NCI-H2196 treated with DMSO at 0.1 percent for 48 hours (cell line): Measurements from ENCODE around the gene MEI4.
"Not testable (repeated sequence)": the region's sequence is repeated elsewhere in the genome, so short reads cannot be mapped to it uniquely, and the experiment has no call there.

Source experiments
- DNase-seq: peaks from one replicate; lab custom pipeline; 2025; ENCODE audit not compliant: unreplicated experiment; lab: John Stamatoyannopoulos, UW

The MEI4 gene

DNA sequence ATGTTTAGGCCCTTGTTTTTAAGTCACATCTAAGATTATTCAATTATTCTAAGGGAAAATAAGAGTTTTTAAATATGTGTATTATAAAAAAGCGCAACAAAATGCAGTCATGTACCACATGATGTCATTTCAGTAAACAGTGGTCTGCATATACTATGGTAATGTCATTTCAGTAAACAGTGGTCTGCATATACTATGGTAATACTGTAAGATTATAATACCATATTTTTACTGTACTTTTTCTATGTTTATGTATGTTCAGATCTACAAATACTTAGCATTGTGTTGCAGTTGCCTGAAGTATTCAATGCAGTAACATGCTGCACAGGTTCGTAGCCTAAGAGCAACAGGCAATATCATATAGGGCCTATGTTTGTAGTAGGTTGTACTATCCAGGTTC lies 21.4 kb downstream of the MEI4 start:
- no peak for DNase-seq

DNA sequence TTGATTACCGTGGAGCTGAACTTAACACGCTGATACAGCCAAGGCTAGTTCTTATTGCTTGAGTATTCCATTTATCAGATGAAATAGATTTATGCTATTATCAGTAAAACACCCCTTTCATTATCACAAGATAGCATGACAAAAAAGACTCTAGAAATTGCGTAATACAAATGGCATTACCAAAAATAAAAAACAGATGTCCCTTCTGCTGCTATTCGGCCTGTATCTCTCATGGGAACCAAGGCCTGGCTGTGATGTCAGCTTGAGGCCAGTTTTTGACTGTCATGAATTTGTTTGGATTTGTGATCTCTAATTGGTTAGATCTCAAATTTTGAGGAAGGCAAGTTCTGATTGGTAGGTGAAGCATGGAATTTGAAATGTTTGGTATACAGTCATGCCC lies 25.2 kb downstream of the MEI4 start:
- DNase-seq, result no peak

DNA sequence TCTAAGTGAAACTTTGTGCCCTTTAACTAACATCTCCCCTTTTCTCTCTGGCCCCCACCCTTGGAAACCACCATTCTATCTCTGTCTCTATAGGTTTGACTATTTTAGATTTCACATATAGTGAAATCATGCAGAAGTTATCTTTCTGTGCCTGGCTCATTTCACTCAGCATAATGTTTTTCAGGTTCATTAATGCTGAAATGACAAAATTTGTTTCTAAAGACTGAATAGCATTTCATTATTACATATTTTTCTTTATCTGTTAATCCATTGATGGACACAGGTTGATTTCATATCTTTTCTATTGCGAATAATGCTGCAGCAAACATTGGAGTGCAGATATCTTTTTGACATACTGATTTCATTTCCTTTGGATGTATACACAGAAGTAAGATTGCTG lies 30.7 kb downstream of the MEI4 start:
- no peak for DNase-seq

DNA sequence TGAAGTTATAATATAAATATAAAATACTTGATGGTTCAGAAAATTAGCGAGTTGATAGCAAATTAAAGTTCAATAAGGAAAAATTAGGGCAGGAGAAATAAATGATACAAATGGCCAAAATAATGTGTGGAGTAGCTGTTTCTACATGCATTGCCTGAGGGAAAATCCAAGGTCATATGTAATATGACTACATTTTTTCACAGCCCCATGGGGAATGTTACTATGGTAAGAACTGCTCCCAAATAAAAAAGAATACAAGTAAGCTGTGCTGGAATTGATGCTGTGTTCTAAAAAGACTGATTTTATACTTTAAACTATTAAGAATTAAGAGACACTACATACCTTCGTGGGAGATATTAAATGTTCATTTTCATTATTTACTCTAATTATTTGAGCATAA lies 34.1 kb downstream of the MEI4 start:
- DNase-seq, result no peak

DNA sequence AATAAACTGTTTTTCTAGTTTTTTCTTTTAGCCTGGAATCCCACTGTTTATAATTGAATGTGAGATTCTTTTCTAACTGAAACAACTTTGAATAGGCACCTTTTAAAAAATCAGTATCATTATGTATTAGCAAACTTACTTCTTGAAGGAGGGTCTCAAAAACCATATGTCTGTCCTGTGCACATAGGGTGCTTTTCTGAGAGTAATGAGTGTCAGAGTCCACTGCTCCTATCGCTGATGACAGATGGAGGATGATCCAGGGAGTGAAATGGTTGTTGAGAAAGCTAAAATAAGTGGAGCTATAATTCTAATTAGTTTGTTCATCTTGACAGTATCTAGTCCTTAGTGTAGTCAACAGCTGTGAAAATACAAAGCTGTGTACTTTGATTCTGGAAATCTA lies 35.8 kb downstream of the MEI4 start:
- DNase-seq, result no peak

DNA sequence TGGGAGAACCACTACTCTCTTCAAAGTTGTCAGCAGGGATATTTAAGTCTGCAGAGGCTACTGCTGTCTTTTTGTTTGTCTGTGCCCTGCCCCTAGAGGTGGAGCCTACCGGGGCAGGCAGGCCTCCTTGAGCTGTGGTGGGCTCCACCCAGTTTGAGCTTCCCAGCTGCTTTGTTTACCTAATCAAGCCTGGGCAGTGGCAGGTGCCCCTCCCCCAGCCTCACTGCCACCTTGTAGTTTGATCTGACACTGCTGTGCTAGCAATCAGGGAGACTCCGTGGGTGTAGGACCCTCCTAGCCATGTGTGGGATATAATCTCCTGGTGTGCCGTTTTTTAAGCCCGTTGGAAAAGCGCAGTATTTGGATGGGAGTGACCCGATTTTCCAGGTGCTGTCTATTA lies 47.3 kb downstream of the MEI4 start:
- not testable (repeated sequence) for DNase-seq

DNA sequence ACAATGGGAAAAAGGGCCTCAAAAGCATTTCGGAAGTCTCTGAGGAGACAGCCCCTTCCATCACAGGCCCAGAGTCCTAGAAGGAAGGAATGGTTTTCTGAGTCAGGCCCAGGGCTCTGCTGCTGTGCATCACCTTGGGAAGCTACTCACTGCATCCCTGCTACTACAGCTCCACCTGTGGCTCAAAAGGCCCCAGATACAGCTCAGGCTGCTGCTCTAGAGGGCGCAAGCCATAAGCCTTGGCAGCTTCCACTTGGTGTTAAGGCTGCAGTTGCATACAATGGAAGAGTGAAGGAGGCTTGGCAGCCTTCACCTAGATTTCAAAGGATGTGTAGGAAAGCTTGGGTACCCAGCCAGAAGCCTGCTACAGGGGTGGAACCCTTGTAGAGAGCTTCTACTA lies 54.8 kb downstream of the MEI4 start:
- DNase-seq, result no peak

DNA sequence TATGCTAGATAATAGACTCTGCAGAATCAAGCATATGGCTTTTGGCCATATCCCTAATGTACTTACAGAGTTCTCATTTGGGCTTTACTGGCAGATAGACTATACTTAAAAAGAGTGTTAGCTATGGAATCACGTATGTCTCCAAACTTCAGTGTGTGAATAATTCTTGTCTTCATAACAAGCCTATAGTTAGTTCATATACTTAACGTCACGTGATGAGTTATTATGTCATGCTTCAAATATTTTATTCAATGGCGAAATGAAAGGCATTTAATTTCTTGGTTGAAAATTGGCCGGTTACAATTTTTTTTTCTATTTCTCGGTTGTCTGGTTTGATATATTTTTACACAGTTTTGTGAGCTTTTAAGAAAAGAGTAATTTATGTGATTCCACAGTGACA lies 62.7 kb downstream of the MEI4 start:
- DNase-seq, result no peak

DNA sequence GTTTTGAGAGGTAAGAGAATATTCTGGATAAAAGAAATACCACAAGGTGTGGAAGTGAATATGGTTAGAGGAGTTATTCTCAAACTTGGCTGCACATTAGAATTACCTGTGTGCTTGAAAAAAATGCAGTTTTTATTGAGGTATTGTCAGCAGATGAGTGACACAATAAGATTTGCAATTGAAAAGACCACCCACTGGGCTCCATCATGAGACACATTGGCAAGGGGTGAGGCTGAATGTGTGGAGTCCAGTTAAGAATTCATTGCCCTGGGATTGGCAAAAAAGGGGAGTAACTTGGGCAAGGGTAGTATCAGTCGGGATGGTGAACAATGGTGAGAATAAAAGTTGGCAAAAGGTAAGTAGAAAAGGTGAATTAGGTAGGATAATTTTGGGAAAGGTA lies 63.5 kb downstream of the MEI4 start:
- no peak for DNase-seq

DNA sequence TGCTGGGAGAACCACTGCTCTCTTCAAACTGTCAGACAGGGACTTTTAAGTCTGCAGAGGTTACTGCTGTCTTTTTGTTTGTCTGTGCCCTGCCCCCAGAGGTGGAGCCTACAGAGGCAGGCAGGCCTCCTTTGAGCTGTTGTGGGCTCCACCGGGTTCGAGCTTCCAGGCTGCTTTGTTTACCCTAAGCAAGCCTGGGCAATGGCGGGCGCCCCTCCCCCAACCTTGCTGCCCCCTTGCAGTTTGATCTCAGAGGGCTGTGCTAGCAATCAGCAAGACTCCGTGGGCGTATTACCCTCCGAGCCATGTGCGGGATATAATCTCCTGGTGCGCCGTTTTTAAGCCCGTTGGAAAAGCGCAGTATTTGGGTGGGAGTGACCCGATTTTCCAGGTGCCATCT lies 83.2 kb downstream of the MEI4 start:
- DNase-seq, result not testable (repeated sequence)

DNA sequence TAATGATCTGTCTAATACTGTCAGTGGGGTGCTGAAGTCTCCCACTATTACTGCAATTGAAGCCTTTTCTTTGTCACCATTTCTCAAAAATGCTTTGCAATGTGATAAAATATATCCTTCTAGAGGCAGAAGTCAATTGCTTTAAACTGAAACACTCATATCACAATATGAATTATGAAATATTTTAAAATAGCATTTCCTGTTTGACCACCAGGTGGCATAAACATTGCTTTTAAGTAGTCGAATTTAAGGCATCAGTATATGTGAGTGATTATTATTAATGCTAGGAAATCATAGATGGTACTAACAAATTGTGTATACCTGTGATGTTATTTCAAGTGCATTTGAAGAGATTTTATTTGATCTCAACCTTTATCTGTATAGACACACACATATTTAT lies 87.5 kb downstream of the MEI4 start:
- DNase-seq, result no peak

DNA sequence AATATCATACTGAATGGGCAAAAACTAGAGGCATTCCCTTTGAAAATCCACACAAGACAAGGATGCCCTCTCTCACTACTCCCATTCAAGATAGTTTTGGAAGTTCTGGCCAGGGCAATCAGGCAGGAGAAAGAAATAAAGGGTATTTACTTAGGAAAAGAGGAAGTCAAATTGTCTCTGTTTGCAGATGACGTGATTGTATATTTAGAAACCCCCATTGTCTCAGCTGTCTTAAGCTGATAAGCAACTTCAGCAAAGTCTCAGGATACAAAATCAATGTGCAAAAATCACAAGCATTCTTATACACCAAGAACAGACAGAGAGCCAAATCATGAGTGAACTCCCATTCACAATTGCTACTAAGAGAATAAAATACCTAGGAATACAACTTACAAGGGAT lies 99.3 kb downstream of the MEI4 start:
- DNase-seq, result not testable (repeated sequence)

DNA sequence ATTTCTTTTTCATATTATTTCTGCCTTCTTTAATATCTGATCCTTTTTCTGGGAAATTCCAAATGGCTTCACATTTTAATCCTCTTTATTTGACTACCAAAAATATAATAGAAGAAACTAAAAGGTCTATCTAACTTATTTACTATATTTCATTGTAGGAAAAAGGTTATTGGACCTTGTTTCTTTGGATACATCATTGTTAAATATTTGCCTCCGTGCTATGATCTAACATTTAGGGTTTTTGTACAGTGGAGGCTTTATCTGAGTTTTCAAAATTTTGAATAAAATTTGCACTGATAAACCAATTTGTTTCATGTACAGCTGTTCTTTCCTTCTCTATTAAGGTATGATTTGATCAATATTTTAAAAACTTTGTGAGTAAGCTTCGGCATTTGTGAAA lies 109.5 kb downstream of the MEI4 start:
- no peak for DNase-seq

DNA sequence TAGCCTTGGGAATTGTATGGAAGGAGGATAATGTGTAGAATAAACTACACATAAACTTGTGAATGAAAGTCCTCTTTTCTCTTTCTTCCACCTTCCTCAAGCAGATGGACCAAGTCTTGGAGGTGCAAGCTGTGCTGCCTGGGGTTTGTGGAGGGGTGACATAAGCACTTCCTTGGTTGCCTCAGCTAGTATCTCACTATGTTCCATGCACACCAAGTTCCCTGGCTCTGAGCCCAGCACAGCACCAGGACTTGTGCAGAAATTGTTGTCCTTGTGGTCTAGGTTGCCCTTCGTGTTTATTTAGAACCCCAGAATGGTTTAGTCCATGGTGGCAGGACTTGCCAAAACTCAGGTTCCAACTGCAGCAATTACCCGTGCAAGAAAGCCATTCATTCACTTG lies 110.3 kb downstream of the MEI4 start:
- no peak for DNase-seq

DNA sequence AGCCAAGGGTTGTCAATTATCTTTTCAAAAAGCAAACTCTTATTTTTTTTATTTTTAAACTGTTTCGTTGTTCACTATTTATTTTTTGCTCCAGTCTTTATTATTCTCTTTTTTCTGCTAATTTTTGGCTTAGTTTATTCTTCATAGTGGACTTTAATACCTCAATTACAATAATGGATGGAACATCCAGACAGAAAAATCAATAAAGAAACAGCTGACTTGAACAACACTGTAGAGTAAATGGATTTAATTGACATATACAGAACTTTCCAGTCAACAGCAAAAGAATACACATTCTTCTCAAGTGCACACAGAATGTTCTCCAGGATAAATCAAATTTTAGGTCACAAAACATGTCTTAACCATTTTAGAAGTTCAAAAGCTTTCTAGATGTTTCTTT lies 111.5 kb downstream of the MEI4 start:
- no peak for DNase-seq

DNA sequence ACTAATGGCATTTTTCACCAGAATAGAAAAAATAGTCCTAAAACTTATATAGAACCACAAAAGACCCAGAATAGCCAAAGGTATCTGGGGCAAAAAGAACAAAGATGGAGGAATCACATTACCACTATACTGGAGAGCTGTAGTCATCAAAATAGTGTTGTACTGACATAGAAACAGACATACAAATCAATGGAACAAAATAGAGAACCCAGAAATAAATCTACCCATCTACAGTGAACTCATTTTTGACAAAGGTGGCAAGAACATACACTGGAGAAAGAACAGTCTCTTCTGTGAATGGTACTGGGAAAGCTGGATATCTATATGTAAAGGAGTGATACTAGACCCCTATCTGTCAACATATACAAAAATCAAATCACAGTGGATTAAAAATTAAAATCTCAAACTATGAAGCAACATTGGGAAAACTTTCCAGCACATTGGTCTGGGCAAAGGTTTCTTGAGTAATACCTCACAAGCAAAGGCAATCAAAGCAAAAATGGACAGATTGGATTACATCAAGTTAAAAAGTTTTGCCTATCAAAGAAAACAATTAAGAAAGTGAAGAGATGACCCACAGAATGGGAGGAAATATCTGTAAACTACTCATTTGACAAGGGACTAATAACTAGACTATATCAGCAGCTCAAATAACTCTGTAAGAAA lies 120.5 kb downstream of the MEI4 start:
- DNase-seq, result no peak

DNA sequence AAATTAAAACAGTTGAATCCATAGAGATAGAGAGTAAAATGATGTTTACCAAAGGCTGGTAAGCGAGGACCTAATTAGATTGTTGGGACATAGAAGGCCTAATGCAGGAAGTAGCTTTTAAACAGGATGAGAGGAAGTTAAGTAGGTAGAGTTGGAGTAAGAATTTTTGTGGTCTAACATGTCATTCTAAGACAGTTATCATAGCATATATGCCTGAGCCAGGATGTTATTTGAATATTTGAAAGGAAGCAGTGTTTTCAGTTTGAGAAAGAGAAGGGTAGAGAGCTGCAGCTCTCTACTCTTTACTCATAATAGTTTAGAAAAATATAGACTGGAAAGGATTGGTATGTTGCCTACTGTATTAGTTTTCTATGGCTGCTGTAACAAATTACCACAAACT lies 121.6 kb downstream of the MEI4 start:
- DNase-seq, result no peak

DNA sequence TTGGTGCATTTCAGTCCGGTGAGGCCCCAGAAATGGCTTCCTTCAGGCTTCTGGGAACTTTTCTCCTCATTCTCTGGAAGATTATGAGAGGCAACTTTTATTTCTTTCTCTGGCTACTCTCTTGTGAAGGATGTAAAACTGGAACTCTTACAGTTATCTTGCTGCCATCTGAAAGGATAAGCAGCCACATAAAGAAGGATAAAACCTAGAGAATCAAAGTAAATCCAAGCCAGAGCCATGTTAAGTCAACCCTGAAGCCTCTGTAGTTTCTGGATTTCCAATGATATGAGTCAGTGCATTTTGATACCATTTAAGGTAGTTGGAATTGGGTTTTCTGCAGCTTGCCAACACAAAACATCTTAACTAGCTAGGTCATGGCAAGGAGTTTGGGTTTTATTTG lies 123.6 kb downstream of the MEI4 start:
- no peak for DNase-seq

DNA sequence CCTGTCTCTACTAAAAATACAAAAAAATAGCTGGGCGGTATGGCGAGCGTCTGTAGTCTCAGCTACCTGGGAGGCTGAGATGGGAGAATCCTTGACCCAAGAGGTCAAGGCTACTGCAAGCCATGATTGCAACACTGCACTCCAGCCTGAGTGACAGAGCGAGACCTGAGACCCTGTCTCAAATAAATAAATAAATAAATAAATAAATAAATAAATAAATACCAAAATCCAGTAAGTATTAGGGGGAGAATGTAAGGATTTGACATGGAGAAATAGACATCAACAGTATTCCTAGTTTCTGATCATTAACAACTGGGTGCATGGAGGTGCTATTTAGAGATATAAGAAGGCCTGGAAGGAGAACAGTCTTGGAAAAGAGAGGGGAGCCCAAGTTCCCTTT lies 125.7 kb downstream of the MEI4 start:
- no peak for DNase-seq

DNA sequence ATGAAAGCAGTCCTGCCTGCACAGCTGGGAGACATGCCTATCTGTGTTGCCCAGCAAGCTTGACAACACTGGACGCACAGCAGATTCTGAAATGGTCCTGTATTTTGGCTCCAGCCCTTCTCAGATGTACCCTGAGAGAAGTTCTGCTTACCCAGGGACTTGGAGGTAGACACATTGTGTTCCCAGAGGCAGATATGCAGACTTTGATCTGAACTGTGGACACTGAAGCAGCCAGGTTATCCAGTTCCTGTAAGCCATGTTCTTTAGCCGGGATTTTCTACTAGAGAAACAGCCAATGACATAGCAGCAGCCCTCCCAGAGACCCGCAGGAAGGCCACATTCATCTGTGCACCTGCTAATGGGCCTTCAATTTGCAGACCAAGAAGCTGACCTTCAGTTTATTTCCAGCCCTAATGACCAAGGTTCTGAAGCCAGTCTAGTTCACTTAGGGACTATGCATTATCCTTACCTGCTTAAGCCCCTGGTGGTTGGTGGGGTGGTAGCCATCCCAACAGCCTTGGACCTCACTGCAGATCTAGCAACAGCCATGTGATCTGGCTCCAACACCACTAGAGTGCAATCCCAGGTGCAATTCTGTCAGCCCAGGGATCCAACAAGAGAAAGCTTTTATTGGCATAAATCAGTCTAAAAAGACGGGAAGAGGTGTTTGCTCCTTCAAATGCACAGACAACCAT lies 134.2 kb downstream of the MEI4 start:
- no peak for DNase-seq

DNA sequence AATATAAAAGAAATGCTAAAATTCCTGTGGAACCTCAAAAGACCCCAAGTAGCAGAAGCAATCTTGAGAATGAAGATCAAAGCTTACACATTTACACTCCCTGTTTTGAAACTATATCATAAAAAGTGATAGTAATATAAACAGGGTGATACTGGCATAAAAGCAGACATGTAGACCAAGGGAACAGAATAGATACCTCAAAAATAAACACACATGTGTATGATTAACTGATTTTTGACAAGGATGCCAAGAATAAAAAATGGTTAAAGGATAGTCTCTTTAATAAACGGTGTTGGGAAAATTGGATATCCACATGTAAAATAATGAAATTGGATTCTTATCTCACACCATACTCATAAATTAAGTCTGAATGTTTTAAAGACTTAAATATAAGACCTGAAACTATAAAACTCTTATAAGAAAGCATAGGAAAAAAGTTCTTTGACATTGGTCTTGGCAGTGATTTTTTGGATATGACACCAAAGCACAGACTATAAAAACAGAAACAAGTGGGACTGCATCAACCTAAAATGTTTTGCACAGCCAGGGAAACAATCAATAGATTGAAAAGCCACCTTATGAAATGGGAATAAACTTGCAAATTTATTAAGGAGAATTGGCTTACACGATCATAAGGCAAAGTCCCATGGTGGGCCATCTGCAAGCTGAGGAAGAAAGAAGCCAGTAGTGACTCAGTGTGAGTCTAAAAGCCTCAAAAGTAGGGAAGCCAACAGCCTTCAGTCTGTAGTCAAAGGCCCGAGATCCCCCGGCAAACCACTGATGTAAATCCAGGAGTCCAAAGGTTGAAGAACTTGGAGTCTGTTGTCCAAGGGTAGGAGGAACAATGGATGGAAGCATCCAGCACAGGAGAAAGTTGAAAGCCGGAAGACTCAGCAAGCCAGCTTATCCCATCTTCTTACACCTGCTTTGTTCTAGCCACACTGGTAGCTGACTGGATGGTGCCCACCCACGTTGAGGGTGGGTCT lies 144.3 kb downstream of the MEI4 start:
- DNase-seq, result no peak

DNA sequence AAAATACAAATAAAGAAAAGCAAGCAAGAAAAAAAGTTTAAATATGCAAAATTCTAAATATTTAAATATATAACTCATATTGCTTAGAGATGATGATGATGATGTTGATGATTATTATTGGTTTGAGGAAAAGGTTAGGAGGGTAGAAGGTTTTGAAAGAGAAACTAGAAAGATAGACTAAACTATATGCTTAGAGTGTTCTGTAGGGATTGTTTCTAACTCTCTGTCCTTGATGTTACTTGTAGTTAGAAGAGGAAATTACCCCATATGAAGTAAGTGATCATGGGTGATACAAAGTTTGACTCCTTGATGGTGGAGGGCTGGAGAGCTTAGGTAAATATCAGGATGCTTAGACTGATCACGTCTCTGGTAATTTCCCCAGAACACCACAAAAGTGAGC lies 159.5 kb downstream of the MEI4 start:
- no peak for DNase-seq
